ENCODE data around the gene MBLAC1. TPM values are rescaled to one million over a fixed set of nuclear protein-coding genes. Genes with fewer than 3 reads are reported as not detected.
"Not testable (repeated sequence)": the region's sequence is repeated elsewhere in the genome, so short reads cannot be mapped to it uniquely, and the experiment has no call there.

Gene MBLAC1
- total RNA-seq, 1 donor from 2014 or later: 2.3 TPM

DNA sequence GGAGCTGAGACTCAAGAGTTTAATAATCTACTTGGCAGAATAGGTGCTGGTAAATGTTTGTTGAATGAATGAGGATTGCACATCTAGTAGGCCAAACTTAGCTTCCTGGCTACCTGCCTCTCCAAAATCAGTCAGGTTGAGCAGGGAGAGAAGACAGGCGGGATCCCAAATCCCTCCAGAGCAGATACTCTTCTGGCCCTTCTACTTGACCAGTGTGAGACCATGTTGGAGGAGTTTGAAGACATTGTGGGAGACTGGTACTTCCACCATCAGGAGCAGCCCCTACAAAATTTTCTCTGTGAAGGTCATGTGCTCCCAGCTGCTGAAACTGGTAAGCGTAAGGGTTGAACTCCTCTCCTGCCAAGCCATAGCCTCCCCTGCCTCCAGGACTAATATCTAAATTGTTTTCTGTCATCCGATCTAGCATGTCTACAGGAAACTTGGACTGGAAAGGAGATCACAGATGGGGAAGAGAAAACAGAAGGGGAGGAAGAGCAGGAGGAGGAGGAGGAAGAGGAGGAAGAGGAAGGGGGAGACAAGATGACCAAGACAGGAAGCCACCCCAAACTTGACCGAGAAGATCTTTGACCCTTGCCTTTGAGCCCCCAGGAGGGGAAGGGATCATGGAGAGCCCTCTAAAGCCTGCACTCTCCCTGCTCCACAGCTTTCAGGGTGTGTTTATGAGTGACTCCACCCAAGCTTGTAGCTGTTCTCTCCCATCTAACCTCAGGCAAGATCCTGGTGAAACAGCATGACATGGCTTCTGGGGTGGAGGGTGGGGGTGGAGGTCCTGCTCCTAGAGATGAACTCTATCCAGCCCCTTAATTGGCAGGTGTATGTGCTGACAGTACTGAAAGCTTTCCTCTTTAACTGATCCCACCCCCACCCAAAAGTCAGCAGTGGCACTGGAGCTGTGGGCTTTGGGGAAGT lies 2.2 kb upstream of the MBLAC1 start:
- Mint-ChIP-seq H3K27ac (ENCODE audit: unreplicated experiment) (peak overlapping the region; percentile 56), H3K4me3 (ENCODE audit: unreplicated experiment) (peak overlapping the region; percentile 26), H3K36me3 (ENCODE audit: unreplicated experiment) (no peaks in the 10 kb centered on the region), H3K4me1 (ENCODE audit: unreplicated experiment) (peaks cover 28% of the 10 kb centered on the region), H3K27me3 (ENCODE audit: unreplicated experiment) (no peaks in the 10 kb centered on the region), H3K9me3 (ENCODE audit: unreplicated experiment) (no peaks in the 10 kb centered on the region)
- TF ChIP-seq, protein P1, sequence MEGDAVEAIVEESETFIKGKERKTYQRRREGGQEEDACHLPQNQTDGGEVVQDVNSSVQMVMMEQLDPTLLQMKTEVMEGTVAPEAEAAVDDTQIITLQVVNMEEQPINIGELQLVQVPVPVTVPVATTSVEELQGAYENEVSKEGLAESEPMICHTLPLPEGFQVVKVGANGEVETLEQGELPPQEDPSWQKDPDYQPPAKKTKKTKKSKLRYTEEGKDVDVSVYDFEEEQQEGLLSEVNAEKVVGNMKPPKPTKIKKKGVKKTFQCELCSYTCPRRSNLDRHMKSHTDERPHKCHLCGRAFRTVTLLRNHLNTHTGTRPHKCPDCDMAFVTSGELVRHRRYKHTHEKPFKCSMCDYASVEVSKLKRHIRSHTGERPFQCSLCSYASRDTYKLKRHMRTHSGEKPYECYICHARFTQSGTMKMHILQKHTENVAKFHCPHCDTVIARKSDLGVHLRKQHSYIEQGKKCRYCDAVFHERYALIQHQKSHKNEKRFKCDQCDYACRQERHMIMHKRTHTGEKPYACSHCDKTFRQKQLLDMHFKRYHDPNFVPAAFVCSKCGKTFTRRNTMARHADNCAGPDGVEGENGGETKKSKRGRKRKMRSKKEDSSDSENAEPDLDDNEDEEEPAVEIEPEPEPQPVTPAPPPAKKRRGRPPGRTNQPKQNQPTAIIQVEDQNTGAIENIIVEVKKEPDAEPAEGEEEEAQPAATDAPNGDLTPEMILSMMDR (IDR thresholded peaks at IDR 0.05): no peak
- DNase-seq (ENCODE audit: extremely low spot score, unreplicated experiment): no peak

DNA sequence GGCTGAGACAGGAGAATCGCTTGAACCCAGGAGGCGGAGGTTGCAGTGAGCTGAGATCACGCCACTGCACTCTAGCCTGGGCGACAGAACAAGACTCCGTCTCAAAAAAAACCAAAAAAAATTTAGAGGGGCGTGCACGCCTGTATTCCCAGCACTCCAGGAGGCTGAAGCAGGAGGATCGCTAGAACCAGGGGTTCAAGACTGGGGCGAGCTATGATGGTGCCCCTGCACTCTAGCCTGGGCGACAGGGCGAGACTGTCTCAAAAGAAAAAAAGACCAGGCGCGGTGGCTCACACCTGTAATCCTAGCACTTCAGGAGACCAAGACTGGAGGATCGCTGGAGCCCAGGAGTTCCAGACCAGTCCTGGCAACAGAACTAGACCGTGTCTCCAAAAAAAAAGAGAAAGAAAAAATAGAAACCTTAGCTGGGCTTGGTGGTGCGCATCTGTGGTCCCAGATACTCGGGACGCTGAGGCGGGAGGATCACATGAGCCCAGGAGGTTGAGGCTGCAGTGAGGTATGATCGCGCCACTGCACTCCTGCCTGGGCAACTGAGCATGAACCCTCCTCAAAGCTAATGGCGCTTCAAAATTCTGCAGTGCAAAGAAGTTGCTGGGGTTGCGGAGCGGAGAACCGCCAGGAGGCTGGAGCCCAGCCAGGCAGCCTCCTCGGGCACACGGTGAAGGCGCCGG lies 382 bp upstream of the MBLAC1 start:
- no peaks in the 10 kb centered on the region for H3K36me3 Mint-ChIP-seq (ENCODE audit: unreplicated experiment)
- DNase-seq (ENCODE audit: extremely low spot score, unreplicated experiment): no peak
- peak overlapping the region; percentile 100 for H3K27ac Mint-ChIP-seq (ENCODE audit: unreplicated experiment)
- no peaks in the 10 kb centered on the region for H3K27me3 Mint-ChIP-seq (ENCODE audit: unreplicated experiment)
- peaks cover 21% of the 10 kb centered on the region for H3K4me1 Mint-ChIP-seq (ENCODE audit: unreplicated experiment)
- no peaks in the 10 kb centered on the region for H3K9me3 Mint-ChIP-seq (ENCODE audit: unreplicated experiment)
- peak overlapping the region; percentile 99 for H3K4me3 Mint-ChIP-seq (ENCODE audit: unreplicated experiment)
- TF ChIP-seq, protein P1 (IDR thresholded peaks at IDR 0.05): no peak

DNA sequence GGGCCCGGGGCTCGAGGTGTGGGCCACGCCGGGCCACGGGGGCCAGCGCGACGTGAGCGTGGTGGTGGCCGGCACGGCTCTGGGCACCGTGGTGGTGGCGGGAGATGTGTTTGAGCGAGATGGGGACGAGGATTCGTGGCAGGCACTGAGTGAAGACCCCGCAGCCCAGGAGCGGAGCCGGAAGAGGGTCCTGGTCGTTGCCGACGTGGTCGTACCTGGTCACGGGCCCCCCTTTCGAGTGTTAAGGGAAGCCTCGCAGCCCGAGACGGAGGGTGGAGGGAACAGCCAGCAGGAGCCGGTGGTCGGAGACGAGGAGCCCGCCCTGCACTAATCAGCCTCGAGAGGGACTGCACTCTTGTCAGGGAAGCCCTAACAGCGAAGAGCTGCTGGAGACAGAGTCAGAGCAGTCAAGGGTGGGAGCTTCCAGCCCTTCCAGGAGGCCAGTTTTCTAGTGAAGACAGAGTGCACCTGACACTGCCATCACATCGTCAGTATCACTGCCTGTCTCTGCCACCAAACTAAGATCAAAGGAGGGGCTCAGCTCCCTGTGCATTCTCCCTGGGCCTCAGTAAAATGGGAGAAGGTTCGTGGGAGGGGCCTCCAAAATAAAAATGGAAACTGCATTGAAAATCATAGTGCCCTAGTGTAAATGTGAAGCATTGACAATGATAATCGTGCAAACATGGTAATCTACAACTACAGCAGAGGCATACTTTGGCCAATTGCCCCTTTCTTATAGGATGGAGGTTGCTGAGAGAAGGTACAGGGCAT lies 1.3 kb downstream of the MBLAC1 start:
- DNase-seq (ENCODE audit: extremely low spot score, unreplicated experiment): no peak
- Mint-ChIP-seq H3K9me3 (ENCODE audit: unreplicated experiment) (no peaks in the 10 kb centered on the region), H3K36me3 (ENCODE audit: unreplicated experiment) (no peaks in the 10 kb centered on the region), H3K4me3 (ENCODE audit: unreplicated experiment) (peak overlapping the region; percentile 99), H3K27me3 (ENCODE audit: unreplicated experiment) (no peaks in the 10 kb centered on the region), H3K27ac (ENCODE audit: unreplicated experiment) (peak overlapping the region; percentile 58), H3K4me1 (ENCODE audit: unreplicated experiment) (peaks cover 29% of the 10 kb centered on the region)
- TF ChIP-seq, protein P1 (IDR thresholded peaks at IDR 0.05): no peak

DNA sequence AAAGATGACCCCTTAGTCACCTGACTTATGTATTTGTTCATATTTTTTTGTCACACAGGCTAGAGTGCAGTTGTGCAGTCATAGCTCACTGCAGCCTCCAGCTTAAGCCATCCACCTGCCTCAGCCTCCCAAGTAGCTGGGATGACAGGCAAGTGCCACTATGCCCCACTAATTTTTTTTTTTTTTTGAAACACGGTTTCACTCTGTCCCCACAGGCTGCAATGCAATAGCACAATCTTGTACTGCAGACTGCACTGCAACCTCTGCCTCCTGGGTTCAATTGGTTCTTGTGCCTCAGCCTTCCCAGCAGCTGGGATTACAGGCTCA lies 1.8 kb downstream of the MBLAC1 start:
- H3K4me1 Mint-ChIP-seq (ENCODE audit: unreplicated experiment): peaks cover 29% of the 10 kb centered on the region
- no peaks in the 10 kb centered on the region for H3K36me3 Mint-ChIP-seq (ENCODE audit: unreplicated experiment)
- DNase-seq (ENCODE audit: extremely low spot score, unreplicated experiment): no peak
- H3K9me3 Mint-ChIP-seq (ENCODE audit: unreplicated experiment): no peaks in the 10 kb centered on the region
- no peak overlapping the region for H3K27ac Mint-ChIP-seq (ENCODE audit: unreplicated experiment)
- TF ChIP-seq, protein P1 (IDR thresholded peaks at IDR 0.05): no peak
- no peak overlapping the region for H3K4me3 Mint-ChIP-seq (ENCODE audit: unreplicated experiment)
- H3K27me3 Mint-ChIP-seq (ENCODE audit: unreplicated experiment): no peaks in the 10 kb centered on the region

DNA sequence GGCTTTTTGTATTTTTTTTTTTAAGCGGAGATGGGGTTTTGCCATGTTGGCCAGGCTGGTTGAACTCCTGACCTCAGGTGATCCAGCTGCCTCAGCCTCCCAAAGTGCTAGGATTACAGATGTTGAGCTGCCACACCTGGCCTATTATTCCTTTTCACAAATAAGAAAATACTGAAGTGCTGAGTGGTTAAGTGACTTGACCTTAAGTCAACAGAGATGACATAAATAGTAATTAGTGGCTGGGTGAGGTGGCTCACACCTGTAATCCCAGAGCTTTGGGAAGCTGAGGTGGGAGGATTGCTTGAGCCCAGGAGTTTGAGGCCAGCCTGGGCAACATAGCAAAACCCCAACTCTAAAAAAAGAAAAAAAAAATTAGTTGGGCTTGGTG lies 3.4 kb downstream of the MBLAC1 start:
- H3K36me3 Mint-ChIP-seq (ENCODE audit: unreplicated experiment); H3K9me3 Mint-ChIP-seq (ENCODE audit: unreplicated experiment); DNase-seq (ENCODE audit: extremely low spot score, unreplicated experiment); H3K27me3 Mint-ChIP-seq (ENCODE audit: unreplicated experiment); H3K4me3 Mint-ChIP-seq (ENCODE audit: unreplicated experiment); H3K27ac Mint-ChIP-seq (ENCODE audit: unreplicated experiment): not testable (repeated sequence)
- H3K4me1 Mint-ChIP-seq (ENCODE audit: unreplicated experiment): peaks cover 29% of the 10 kb centered on the region

Data from osteocyte (in vitro differentiated cells).